HG03378 (cell line): Measurements from ENCODE around the gene CCNH.

Experiments
- ATAC-seq: cut with Tn5 transposase; IDR thresholded peaks from one replicate; pipeline ENCODE4 v1.9.1; 2021; ENCODE audit warnings: mild to moderate bottlenecking, moderate library complexity; ENCODE audit not compliant: unreplicated experiment

CCNH gene

GRCh38 chr5:87361536-87362213 is 51.1 kb downstream of the CCNH start:
- ATAC-seq = no peak

- ATAC-seq = no peak
Measured at GRCh38 chr5:87361031-87361445, 51.7 kb downstream of the CCNH start.

DNA sequence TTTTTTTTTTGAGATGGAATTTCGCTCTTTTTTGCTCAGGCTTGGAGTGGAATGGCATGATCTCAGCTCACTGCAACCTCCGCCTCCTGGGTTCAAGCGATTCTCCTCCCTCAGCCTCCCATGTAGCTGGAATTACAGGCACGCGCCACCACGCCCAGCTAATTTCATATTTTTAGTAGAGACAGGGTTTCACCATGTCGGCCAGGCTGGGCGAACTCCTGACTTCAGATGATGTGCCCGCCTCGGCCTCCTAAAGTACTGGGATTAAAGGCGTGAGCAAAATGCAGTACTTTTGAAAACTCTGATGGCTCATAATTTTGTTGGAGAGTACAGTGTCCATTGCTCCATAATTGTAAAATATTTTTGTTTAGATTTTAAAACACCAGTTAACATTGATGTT is 52.6 kb downstream of the CCNH start:
- no peak for ATAC-seq

- no peak for ATAC-seq
Measured at GRCh38 chr5:87359106-87359505, 53.6 kb downstream of the CCNH start.

DNA sequence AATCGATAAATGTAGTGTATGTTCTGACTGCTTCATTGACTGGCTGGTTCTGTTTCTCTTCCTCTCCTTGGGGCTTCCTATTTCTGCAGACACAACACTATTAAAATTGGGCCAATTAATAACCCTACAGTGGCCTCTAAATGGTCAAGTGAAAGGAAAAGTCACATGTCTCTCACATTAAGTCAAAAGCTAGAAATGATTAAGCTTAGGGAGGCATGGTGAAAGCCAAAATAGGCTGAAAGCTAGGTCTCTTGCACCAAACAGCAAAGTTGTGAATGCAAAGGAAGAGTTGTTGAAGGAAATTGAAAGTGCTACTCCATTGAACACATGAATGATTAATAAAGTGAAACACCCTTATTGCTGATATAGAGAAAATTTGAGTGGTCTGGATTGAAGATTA is 58.2 kb downstream of the CCNH start:
- peak; percentile 98 for ATAC-seq

GRCh38 chr5:87347841-87348240 is 64.9 kb downstream of the CCNH start:
- no peak for ATAC-seq

DNA sequence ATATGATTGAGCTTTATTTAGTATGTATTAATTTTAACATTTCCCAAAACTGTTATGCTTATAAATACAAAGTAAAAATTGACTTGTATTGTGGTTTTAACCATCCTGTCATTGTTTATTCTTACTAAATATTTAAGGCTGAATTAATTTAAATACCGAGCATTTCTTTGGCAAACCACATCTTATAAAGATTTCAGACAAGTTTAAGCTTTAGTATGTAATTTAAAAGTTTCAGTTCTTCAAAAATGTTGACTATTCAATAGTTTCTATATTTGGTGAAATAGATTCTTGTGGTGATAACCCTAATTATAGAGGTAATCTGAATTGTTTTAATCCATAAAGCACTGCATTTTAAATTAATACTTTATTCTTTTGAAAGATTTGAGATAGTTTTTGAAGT is 65.5 kb downstream of the CCNH start:
- peak; percentile 60 for ATAC-seq
